Fibroblast of peridontal ligament (primary cell): ENCODE results near the gene MRPL49.

Experiments used
- DNase-seq: peaks from one replicate; pipeline ENCODE4 v3.0.0-alpha.2; 2010; ENCODE audit errors: extremely low read depth

MRPL49 gene

GRCh38 chr11:65102142-65103095 lies 19.7 kb upstream of the MRPL49 start:
- no peak for DNase-seq

- DNase-seq = no peak
These were observed 18.6 kb upstream of the MRPL49 start for GRCh38 chr11:65103476-65103875.

GRCh38 chr11:65104628-65105027 lies 17.5 kb upstream of the MRPL49 start:
- DNase-seq = no peak

GRCh38 chr11:65107078-65107477 lies 15.0 kb upstream of the MRPL49 start:
- DNase-seq = no peak

GRCh38 chr11:65107751-65108468 lies 14.2 kb upstream of the MRPL49 start:
- DNase-seq = no peak

GRCh38 chr11:65108469-65109123 lies 13.5 kb upstream of the MRPL49 start:
- DNase-seq = no peak

GRCh38 chr11:65109231-65110198 lies 12.6 kb upstream of the MRPL49 start:
- no peak for DNase-seq

GRCh38 chr11:65110354-65110861 lies 11.7 kb upstream of the MRPL49 start:
- peak; percentile 76 for DNase-seq

GRCh38 chr11:65111159-65111743 lies 10.9 kb upstream of the MRPL49 start:
- no peak for DNase-seq

GRCh38 chr11:65111744-65112545 lies 10.2 kb upstream of the MRPL49 start, which contains the start of gene TM7SF2:
Gene TM7SF2 (plus strand): TSS chr11:65111872. CDS start chr11:65112016, 144 bp downstream.
- peak; percentile 73 for DNase-seq

- DNase-seq = no peak
These were observed 9.4 kb upstream of the MRPL49 start for GRCh38 chr11:65112546-65113360.

GRCh38 chr11:65113361-65113756 lies 8.8 kb upstream of the MRPL49 start:
- no peak for DNase-seq

GRCh38 chr11:65113839-65114238 lies 8.3 kb upstream of the MRPL49 start:
- DNase-seq = no peak

- no peak for DNase-seq
These were observed 7.5 kb upstream of the MRPL49 start for GRCh38 chr11:65114538-65115171.

GRCh38 chr11:65115361-65116082 lies 6.6 kb upstream of the MRPL49 start:
- DNase-seq = no peak

- no peak for DNase-seq
These were observed 5.5 kb upstream of the MRPL49 start for GRCh38 chr11:65116370-65117205.
